Measurements from ENCODE around the gene FOXN3.

The FOXN3 gene

DNA sequence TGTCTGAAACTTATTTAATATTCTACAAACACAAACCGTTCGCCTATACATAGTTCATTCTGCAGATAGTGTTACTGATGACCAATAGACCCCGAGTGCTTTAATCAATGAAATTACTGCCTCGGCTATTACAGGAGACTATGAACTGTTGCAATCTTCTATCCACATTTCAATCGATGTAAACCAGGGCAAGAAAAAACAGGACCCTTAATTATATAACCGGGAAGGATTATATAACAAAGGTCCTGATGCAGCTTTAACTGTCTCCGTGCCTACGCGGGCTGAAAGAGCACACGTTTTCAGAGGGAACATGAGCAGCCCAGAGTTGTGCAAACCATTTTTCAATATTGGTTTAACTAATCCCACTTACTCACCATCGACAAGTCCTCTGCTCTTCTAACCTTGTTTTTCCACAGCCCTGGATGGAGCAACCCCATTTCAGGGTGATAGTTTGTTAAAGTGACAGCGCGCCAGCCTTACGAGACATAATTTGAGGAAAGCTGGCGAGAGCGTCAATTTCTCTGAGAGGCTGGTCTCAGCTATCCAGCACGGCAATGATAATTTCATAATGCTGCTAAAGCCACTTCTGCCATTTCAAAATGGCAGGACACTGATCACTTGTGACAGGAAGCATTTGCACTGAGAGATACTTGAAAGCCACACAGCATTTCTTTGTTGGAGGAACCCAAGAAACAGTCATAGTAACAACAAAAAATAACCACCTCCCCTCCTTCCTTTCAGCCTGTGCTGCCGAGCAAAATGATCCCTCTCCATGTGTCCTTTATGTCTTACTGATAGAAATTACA, 184.6 kb downstream of the FOXN3 start:
- peaks cover 9% of the 10 kb centered on the region for H3K79me2 ChIP-seq (ENCODE audit: control insufficient read depth, insufficient read depth, low read length)
- no peak overlapping the region for H3K23ac ChIP-seq (ENCODE audit: low read length)
- H3K18ac ChIP-seq (ENCODE audit: low read length) = no peak overlapping the region
- no peak overlapping the region for H3K9ac ChIP-seq (ENCODE audit: low read length)
- no peak overlapping the region for H2BK5ac ChIP-seq (ENCODE audit: low read length)
- H3K79me1 ChIP-seq (ENCODE audit: low read length) = peaks cover 14% of the 10 kb centered on the region
- H2BK120ac ChIP-seq (ENCODE audit: low read depth, low read length) = no peak overlapping the region
- no peaks in the 10 kb centered on the region for H3K27me3 ChIP-seq (ENCODE audit: insufficient read depth, low read length, poor library complexity)
- no peak overlapping the region for H4K5ac ChIP-seq (ENCODE audit: low read length)
- no peak overlapping the region for H3K4me2 ChIP-seq (ENCODE audit: low read length)
- no peak overlapping the region for H2BK15ac ChIP-seq (replicated peaks; ENCODE audit: low read depth)
- no CpG with 5 or more reads among the region's 18 CpGs for WGBS (ENCODE audit: extremely low coverage, insufficient coverage, low lambda C conversion rate)
- no peak overlapping the region for H3K4me3 ChIP-seq (ENCODE audit: low read length)
- H3K27ac ChIP-seq (ENCODE audit: low read depth, low read length) = no peak overlapping the region
- no peak for DNase-seq
- no peaks in the 10 kb centered on the region for H3K36me3 ChIP-seq (ENCODE audit: control insufficient read depth, insufficient read depth, low read length)
- H3K4me1 ChIP-seq (ENCODE audit: control insufficient read depth, low read depth, low read length) = no peaks in the 10 kb centered on the region
- no peak overlapping the region for H3K56ac ChIP-seq (ENCODE audit: low read length)
- H3K4ac ChIP-seq (ENCODE audit: low read depth, low read length) = no peak overlapping the region
- no peak overlapping the region for H4K8ac ChIP-seq (ENCODE audit: low read depth, low read length)
- no peak overlapping the region for H2AK5ac ChIP-seq (ENCODE audit: low read length)

DNA sequence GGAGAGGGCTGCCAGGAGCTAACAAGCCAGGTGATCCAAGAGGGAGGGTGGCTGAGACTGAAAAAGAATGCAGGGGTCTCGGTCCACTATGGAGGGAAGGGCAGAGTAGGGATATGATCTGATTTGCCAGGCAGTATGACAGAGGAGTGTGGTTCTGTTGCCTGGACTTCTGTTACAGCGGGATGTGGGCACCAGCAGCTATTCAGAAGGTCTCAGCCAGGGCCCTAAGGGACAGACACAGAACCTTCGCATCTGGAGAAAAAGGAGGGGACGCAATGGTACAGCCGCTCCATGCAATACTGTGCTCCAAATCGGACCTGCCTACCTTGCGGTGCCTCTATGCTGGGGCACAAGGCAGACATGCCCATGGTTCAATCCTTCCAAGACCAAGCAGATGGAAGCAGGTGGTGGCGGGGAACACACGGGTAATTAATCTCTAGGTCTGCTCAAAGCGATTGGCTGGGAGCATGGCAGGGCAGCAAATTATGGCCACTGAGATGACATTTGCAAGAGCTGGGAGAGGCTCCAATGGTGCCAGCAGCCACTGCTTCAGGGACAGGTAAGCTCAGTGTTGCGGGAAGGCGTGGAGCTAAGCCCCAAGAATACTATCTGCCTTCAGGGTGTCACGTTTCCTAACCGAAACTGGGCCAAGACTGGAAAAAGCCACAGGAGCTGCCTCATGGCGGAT, 185.5 kb downstream of the FOXN3 start:
- Histone ChIP-seq H2AK5ac (ENCODE audit: low read length) (no peak overlapping the region), H3K4me1 (ENCODE audit: control insufficient read depth, low read depth, low read length) (no peaks in the 10 kb centered on the region), H3K9ac (ENCODE audit: low read length) (no peak overlapping the region), H3K27ac (ENCODE audit: low read depth, low read length) (no peak overlapping the region), H3K27me3 (ENCODE audit: insufficient read depth, low read length, poor library complexity) (no peaks in the 10 kb centered on the region), H4K8ac (ENCODE audit: low read depth, low read length) (no peak overlapping the region), H3K79me2 (ENCODE audit: control insufficient read depth, insufficient read depth, low read length) (peaks cover 9% of the 10 kb centered on the region), H3K4ac (ENCODE audit: low read depth, low read length) (no peak overlapping the region), H3K4me2 (ENCODE audit: low read length) (no peak overlapping the region), H3K36me3 (ENCODE audit: control insufficient read depth, insufficient read depth, low read length) (no peaks in the 10 kb centered on the region), H3K4me3 (ENCODE audit: low read length) (no peak overlapping the region), H2BK15ac (replicated peaks; ENCODE audit: low read depth) (no peak overlapping the region), H4K5ac (ENCODE audit: low read length) (no peak overlapping the region), H3K23ac (ENCODE audit: low read length) (no peak overlapping the region), H3K79me1 (ENCODE audit: low read length) (peaks cover 15% of the 10 kb centered on the region), H3K18ac (ENCODE audit: low read length) (no peak overlapping the region), H3K56ac (ENCODE audit: low read length) (no peak overlapping the region), H2BK5ac (ENCODE audit: low read length) (no peak overlapping the region), H2BK120ac (ENCODE audit: low read depth, low read length) (no peak overlapping the region)
- WGBS (ENCODE audit: extremely low coverage, insufficient coverage, low lambda C conversion rate) = no CpG with 5 or more reads among the region's 15 CpGs
- DNase-seq = no peak

DNA sequence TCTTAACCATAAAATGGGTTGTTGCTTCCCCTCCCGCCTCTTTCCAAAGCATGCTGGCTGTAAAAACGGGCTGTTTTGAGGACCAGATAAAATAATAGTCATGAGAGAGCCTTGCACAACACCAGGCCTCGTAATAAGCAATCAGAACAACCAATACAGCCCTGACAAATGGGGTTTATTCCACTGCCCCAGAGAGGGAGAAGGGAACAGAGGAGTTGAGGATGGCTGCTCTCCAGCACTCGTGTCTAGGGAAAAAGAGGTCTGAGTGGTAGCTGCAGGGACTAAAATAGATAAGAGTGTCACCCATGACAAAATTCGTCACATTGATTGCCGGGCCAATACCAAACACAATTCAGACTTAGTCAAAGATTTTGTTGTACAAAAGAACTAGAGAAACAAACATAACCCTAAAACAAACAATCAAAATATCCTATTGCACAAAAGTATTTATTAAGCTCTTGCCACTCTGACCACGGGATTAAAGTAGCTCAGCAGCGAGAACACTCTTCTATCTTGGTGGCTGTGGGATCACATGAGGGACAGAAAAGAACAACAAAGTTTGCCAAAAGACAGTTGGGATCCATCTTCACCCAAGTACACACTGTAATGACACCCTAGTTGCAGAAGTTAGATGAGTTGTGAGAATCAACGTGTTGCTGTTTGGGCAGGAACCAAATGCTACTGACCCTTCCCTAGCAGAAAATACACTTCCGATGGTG, 188.0 kb downstream of the FOXN3 start:
- Histone ChIP-seq H2BK5ac (ENCODE audit: low read length) (no peak overlapping the region), H3K18ac (ENCODE audit: low read length) (no peak overlapping the region), H3K4ac (ENCODE audit: low read depth, low read length) (no peak overlapping the region), H2AK5ac (ENCODE audit: low read length) (no peak overlapping the region), H3K4me2 (ENCODE audit: low read length) (no peak overlapping the region), H3K27me3 (ENCODE audit: insufficient read depth, low read length, poor library complexity) (no peaks in the 10 kb centered on the region), H4K8ac (ENCODE audit: low read depth, low read length) (no peak overlapping the region), H4K5ac (ENCODE audit: low read length) (no peak overlapping the region), H3K4me3 (ENCODE audit: low read length) (no peak overlapping the region), H3K27ac (ENCODE audit: low read depth, low read length) (no peak overlapping the region), H3K23ac (ENCODE audit: low read length) (no peak overlapping the region), H3K79me1 (ENCODE audit: low read length) (peaks cover 12% of the 10 kb centered on the region), H2BK120ac (ENCODE audit: low read depth, low read length) (no peak overlapping the region), H2BK15ac (replicated peaks; ENCODE audit: low read depth) (no peak overlapping the region), H3K4me1 (ENCODE audit: control insufficient read depth, low read depth, low read length) (no peaks in the 10 kb centered on the region), H3K56ac (ENCODE audit: low read length) (no peak overlapping the region), H3K36me3 (ENCODE audit: control insufficient read depth, insufficient read depth, low read length) (no peaks in the 10 kb centered on the region), H3K9ac (ENCODE audit: low read length) (no peak overlapping the region), H3K79me2 (ENCODE audit: control insufficient read depth, insufficient read depth, low read length) (peaks cover 9% of the 10 kb centered on the region)
- no peak for DNase-seq
- no CpG with 5 or more reads among the region's 10 CpGs for WGBS (ENCODE audit: extremely low coverage, insufficient coverage, low lambda C conversion rate)

DNA sequence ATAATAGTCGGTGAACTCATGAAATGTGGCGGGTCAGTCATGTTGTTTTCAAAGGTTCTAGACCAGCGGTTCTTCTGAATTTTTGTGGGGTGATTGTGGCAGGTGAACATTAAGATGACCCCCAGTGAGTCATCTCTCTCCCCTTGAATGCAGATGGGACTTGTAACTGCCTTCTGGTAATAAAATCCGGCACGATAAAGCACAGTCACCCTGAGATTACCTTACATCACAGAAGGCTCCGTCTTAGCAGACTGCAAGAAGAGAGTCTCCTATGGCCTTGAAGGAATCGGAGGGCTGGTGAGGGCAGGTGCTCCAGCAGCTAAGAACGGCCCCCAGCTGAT, 189.6 kb downstream of the FOXN3 start:
- no peaks in the 10 kb centered on the region for H3K27me3 ChIP-seq (ENCODE audit: insufficient read depth, low read length, poor library complexity)
- no peak overlapping the region for H2BK120ac ChIP-seq (ENCODE audit: low read depth, low read length)
- no peak overlapping the region for H4K8ac ChIP-seq (ENCODE audit: low read depth, low read length)
- WGBS (ENCODE audit: extremely low coverage, insufficient coverage, low lambda C conversion rate) = no CpG with 5 or more reads among the region's 8 CpGs
- H3K27ac ChIP-seq (ENCODE audit: low read depth, low read length) = no peak overlapping the region
- H3K36me3 ChIP-seq (ENCODE audit: control insufficient read depth, insufficient read depth, low read length) = no peaks in the 10 kb centered on the region
- peaks cover 5% of the 10 kb centered on the region for H3K79me1 ChIP-seq (ENCODE audit: low read length)
- H2BK15ac ChIP-seq (replicated peaks; ENCODE audit: low read depth) = no peak overlapping the region
- no peak overlapping the region for H3K23ac ChIP-seq (ENCODE audit: low read length)
- no peak overlapping the region for H4K5ac ChIP-seq (ENCODE audit: low read length)
- no peak for DNase-seq
- no peak overlapping the region for H3K9ac ChIP-seq (ENCODE audit: low read length)
- H3K4me2 ChIP-seq (ENCODE audit: low read length) = no peak overlapping the region
- H3K4me3 ChIP-seq (ENCODE audit: low read length) = no peak overlapping the region
- H3K4ac ChIP-seq (ENCODE audit: low read depth, low read length) = no peak overlapping the region
- H3K4me1 ChIP-seq (ENCODE audit: control insufficient read depth, low read depth, low read length) = no peaks in the 10 kb centered on the region
- no peak overlapping the region for H2BK5ac ChIP-seq (ENCODE audit: low read length)
- H3K18ac ChIP-seq (ENCODE audit: low read length) = no peak overlapping the region
- peaks cover 2% of the 10 kb centered on the region for H3K79me2 ChIP-seq (ENCODE audit: control insufficient read depth, insufficient read depth, low read length)
- H3K56ac ChIP-seq (ENCODE audit: low read length) = no peak overlapping the region
- H2AK5ac ChIP-seq (ENCODE audit: low read length) = no peak overlapping the region

DNA sequence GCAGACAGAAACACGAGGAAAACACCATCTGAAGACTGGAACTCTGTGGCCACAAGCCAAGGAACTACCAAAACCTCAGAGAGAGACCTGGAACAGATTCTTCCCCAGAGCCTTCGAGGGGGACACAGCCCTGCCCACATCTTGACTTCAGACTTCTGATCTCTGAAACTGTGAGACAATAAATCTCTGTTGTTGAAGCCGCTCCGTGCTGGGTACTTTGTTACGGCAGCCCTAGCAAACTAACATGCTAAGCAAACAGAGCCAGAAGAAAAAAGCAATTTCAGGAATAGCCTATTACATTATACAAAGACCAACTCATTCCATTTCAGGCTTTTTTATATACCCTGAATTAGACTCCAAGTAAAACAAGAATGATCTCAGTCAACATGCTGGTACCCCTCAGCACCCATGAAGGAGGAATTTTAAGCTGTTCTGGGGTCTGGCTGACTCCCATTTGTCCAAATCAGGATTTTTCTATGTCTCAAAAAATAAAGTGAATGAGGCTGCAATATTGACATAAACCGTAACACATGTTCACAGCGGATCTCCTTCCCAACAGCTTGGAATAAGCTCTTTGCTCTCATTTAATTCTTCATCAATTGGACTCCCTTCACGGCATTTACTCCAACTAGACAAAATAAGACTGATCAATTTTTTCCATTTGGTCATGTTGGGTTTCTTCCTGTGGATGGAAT, 190.1 kb downstream of the FOXN3 start:
- no peaks in the 10 kb centered on the region for H3K4me1 ChIP-seq (ENCODE audit: control insufficient read depth, low read depth, low read length)
- peaks cover 3% of the 10 kb centered on the region for H3K79me1 ChIP-seq (ENCODE audit: low read length)
- no peak overlapping the region for H2BK15ac ChIP-seq (replicated peaks; ENCODE audit: low read depth)
- H3K9ac ChIP-seq (ENCODE audit: low read length) = no peak overlapping the region
- no peaks in the 10 kb centered on the region for H3K36me3 ChIP-seq (ENCODE audit: control insufficient read depth, insufficient read depth, low read length)
- DNase-seq = no peak
- no peak overlapping the region for H2AK5ac ChIP-seq (ENCODE audit: low read length)
- H3K56ac ChIP-seq (ENCODE audit: low read length) = no peak overlapping the region
- H3K4ac ChIP-seq (ENCODE audit: low read depth, low read length) = no peak overlapping the region
- H3K27ac ChIP-seq (ENCODE audit: low read depth, low read length) = no peak overlapping the region
- no peak overlapping the region for H2BK5ac ChIP-seq (ENCODE audit: low read length)
- no peak overlapping the region for H3K18ac ChIP-seq (ENCODE audit: low read length)
- H3K27me3 ChIP-seq (ENCODE audit: insufficient read depth, low read length, poor library complexity) = no peaks in the 10 kb centered on the region
- no CpG with 5 or more reads among the region's 8 CpGs for WGBS (ENCODE audit: extremely low coverage, insufficient coverage, low lambda C conversion rate)
- H2BK120ac ChIP-seq (ENCODE audit: low read depth, low read length) = no peak overlapping the region
- no peak overlapping the region for H4K8ac ChIP-seq (ENCODE audit: low read depth, low read length)
- H3K79me2 ChIP-seq (ENCODE audit: control insufficient read depth, insufficient read depth, low read length) = peaks cover 1% of the 10 kb centered on the region
- H3K4me2 ChIP-seq (ENCODE audit: low read length) = no peak overlapping the region
- no peak overlapping the region for H3K23ac ChIP-seq (ENCODE audit: low read length)
- no peak overlapping the region for H4K5ac ChIP-seq (ENCODE audit: low read length)
- no peak overlapping the region for H3K4me3 ChIP-seq (ENCODE audit: low read length)
